ENCODE results near the gene TRIP13.
"Not testable (repeated sequence)": the region's sequence is repeated elsewhere in the genome, so short reads cannot be mapped to it uniquely, and the experiment has no call there.

The TRIP13 gene

GRCh38 chr5:891837-892393 is 769 bp upstream of the TRIP13 start:
- DNase-seq (ENCODE audit: low read depth): no peak

DNA sequence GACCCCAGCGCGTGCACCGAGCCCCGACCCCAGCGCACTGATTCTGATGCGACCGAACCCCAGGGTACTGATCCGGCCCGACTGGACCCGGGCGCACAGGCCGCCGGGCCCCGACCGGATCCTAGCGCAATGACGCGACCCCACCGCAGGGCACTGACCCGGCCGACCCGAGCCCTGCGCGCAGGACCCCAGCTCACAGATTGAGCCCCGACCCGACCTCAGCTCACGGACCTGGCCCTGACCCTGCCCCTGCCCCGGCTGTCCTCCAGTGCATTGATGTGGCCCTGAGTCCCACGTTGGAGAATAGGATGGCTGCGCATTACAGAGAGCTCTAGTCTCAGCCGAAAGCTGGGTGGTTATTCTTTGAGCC is 438 bp downstream of the TRIP13 start:
- DNase-seq (ENCODE audit: low read depth): no peak

- DNase-seq (ENCODE audit: low read depth): no peak
Observed at GRCh38 chr5:893711-894110, 1.0 kb downstream of the TRIP13 start.

- DNase-seq (ENCODE audit: low read depth): no peak
Observed at GRCh38 chr5:900781-901180, 8.1 kb downstream of the TRIP13 start.

DNA sequence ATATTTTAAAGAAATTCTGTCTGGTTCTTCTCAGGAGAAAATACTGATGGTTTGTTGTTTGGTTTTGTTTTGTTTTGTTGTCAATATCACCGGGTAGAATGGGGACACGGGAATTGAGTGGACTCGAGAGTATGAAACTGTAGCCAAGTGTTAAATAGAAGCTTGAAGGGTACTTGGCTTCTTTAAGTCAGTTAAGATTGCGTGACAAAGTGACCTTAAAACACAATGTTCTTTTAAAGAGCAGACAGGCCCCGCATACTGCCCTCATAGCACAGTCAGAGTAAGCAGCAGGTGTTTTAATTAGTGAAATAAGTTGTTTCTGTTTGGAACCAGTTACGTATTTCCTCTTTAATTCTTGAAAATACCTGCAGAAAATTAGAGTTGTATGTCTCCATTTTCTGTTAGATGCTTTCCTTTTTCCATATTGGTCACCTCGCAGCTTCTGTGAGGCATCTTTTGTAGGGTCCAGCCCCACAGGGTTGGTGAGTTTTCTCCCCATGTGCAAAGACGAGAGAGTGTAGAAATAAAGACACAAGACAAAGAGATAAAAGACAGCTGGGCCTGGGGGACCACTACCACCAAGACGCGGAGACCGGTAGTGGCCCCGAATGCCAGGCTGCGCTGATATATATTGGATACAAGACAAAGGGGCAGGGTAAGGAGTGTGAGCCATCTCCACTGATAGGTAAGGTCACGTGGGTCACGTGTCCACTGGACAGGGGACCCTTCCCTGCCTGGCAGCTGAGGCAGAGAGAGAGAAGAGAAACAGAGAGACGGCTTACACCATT is 9.6 kb downstream of the TRIP13 start:
- DNase-seq (ENCODE audit: low read depth): no peak

DNA sequence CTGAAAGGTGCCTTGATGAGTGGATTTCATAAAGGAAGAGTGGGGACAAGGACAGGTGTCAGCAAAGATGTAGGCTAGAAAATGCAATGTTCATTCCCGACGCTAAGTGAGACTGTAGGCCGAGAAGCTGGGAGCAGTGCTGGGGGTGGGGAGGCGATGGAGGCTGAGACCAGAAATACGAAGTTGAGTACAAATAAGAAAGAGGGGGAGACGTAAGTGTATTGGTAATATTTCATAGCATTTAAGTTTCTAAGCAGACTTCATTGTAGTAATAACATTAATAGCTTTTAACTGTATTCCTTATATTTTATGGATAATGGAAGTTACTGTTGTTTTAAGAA is 11.0 kb downstream of the TRIP13 start:
- no peak for DNase-seq (ENCODE audit: low read depth)

DNA sequence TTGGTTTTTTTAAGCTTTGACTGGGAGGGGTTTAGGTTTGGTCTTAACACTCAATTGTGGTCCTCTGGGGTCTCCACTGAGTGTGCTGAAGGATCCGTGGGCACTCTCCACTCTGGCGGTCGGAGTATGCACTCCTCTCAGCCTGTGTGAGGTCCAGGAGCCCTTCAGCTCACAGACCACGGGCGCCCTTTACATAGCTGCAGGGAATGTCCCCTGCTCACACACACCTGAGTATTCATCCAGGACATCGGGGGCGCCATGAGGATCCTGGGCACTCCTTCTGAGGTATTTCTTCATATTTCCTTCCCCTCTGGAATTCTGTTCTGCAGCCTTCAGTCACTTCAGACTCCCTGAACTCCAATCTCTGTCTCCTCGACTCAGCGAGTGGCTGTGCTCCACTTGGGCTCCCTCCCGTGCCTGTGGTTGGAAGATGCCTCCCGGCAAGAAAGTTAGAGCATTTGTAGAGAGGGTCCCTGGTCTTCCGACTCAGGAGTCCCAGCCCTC is 12.5 kb downstream of the TRIP13 start:
- DNase-seq (ENCODE audit: low read depth): no peak

DNA sequence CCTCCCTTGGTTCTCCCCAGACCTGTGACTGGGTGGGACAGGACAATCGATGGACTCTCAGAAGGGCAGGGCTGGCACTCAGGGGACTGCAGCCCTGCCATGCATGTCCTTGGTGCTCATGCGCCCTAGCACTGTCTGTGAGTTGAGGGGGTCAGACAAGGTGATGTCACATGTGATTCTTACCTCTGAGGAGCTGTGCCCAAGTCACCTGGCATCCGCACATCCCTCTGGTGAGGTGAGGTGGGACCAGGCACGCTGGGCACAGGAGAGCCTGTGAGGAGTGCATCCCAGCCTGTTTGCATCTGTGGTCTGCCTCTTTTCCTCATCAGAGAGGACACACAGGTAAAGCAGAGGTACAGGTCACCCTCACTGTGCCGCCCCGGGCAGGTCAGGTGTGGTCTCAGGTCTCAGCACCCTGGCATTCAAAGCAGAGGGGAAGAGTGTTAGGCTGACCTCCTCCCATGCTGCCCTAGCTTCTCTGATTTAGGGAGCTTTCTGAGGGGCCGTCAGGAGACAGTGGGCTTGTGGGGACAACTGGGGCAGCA is 14.8 kb downstream of the TRIP13 start:
- no peak for DNase-seq (ENCODE audit: low read depth)

GRCh38 chr5:908172-908571 is 15.5 kb downstream of the TRIP13 start:
- DNase-seq (ENCODE audit: low read depth): no peak

GRCh38 chr5:909086-909485 is 16.4 kb downstream of the TRIP13 start:
- no peak for DNase-seq (ENCODE audit: low read depth)

DNA sequence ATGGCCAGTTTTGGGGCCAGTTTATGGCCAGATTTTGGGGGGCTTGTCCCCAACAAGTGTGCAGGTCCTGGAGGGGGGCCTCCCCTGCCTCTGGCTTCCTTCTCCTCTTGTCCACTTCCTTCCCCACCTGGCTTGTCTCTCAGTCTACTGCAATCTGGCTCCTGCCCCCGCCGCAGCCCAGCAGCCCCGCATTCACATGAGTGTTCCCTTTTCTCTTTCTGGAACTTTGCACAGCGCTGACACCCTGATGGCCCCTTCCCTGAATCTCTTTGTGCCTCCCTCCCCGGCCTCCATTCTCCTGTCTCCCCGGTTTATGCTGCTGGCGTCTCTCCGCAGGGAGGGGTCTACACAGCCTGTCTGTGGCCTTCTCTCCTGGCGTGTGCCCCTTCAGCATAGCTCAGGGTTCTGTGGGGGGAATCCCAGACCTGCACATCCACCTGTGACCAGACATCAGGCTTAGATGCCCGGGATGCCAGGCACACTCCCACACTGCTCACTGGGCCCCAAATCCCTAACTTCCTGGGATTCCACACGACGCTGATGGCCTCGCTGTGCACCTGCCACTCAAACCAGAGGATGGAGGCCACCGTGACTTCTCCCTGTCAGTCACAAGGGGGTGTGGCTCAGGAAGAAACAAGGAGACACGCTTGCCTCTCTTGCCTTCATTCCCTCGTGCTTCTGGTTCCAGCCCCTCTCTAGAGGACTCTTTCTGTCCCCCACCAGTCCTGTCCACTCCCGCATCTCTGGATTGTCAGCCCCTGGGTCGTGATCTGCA is 17.5 kb downstream of the TRIP13 start:
- DNase-seq (ENCODE audit: low read depth): no peak

- DNase-seq (ENCODE audit: low read depth): no peak
Observed at GRCh38 chr5:910769-911160, 18.1 kb downstream of the TRIP13 start.

DNA sequence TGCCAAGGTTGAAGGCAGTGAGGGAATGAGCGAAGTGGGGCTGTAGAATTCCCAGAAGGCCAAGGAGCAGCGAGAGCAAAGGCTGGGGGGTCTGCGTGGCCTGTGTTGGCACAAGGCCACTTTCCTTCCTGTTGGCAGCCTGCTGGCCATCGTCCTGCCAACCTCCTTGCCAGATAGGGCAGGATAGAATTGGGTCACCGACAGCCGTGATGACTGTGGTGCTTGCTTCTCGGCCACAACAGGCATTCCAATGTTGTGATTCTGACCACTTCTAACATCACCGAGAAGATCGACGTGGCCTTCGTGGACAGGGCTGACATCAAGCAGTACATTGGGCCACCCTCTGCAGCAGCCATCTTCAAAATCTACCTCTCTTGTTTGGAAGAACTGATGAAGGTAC is 18.9 kb downstream of the TRIP13 start:
- no peak for DNase-seq (ENCODE audit: low read depth)

GRCh38 chr5:912280-913091 is 19.8 kb downstream of the TRIP13 start:
- no peak for DNase-seq (ENCODE audit: low read depth)

GRCh38 chr5:914174-914573 is 21.5 kb downstream of the TRIP13 start:
- DNase-seq (ENCODE audit: low read depth): no peak

- no peak for DNase-seq (ENCODE audit: low read depth)
Observed at GRCh38 chr5:914612-915011, 21.9 kb downstream of the TRIP13 start.

DNA sequence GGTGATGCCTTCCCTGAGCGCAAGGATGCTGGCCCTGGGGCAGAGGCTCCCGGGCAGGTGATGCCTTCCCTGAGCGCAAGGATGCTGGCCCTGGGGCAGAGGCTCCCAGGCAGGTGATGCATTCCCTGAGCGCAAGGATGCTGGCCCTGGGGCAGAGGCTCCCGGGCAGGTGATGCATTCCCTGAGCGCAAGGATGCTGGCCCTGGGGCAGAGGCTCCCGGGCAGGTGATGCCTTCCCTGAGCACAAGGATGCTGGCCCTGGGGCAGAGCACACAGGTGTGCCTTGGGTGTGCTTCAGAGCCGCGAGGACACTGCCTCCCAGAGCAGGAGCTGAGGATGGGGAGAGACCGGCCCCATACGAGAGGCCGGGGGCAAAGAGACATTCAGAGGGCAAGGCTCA is 22.7 kb downstream of the TRIP13 start:
- not testable (repeated sequence) for DNase-seq (ENCODE audit: low read depth)

- DNase-seq (ENCODE audit: low read depth): no peak
Observed at GRCh38 chr5:915946-916345, 23.3 kb downstream of the TRIP13 start.

- no peak for DNase-seq (ENCODE audit: low read depth)
Observed at GRCh38 chr5:916441-917293, 24.0 kb downstream of the TRIP13 start.

- DNase-seq (ENCODE audit: low read depth): not testable (repeated sequence)
Observed at GRCh38 chr5:918717-919116, 26.0 kb downstream of the TRIP13 start.

- no peak for DNase-seq (ENCODE audit: low read depth)
Observed at GRCh38 chr5:919356-920000, 26.8 kb downstream of the TRIP13 start.

Measured in stimulated activated CD8-positive, alpha-beta memory T cell treated with anti-CD3 and anti-CD28 coated beads, Interleukin-15, amount 100 ng/mL, for 1 hour (primary cell).